HG03045 (cell line): Measurements from ENCODE around the gene AKT2.

Experiments
- ATAC-seq: cut with Tn5 transposase; IDR thresholded peaks from one replicate; pipeline ENCODE4 v1.9.1; 2021; ENCODE audit warnings: mild to moderate bottlenecking, moderate library complexity; ENCODE audit not compliant: unreplicated experiment

Gene AKT2

GRCh38 chr19:40254714-40255418 lies 30.3 kb downstream of the AKT2 start:
- no peak for ATAC-seq

GRCh38 chr19:40253611-40254092 lies 31.5 kb downstream of the AKT2 start:
- no peak for ATAC-seq

- ATAC-seq, result no peak
Measured at GRCh38 chr19:40252395-40252794, 32.8 kb downstream of the AKT2 start.

GRCh38 chr19:40251991-40252390 lies 33.2 kb downstream of the AKT2 start:
- no peak for ATAC-seq

GRCh38 chr19:40251244-40251643 lies 33.9 kb downstream of the AKT2 start:
- ATAC-seq, result no peak

GRCh38 chr19:40249781-40250180 lies 35.4 kb downstream of the AKT2 start:
- no peak for ATAC-seq

GRCh38 chr19:40249201-40249600 lies 35.9 kb downstream of the AKT2 start:
- no peak for ATAC-seq

- ATAC-seq, result no peak
Measured at GRCh38 chr19:40247735-40248262, 37.3 kb downstream of the AKT2 start.

GRCh38 chr19:40247178-40247577 lies 38.0 kb downstream of the AKT2 start:
- no peak for ATAC-seq

- no peak for ATAC-seq
Measured at GRCh38 chr19:40246292-40247073, 38.7 kb downstream of the AKT2 start.

GRCh38 chr19:40245506-40246128 lies 39.5 kb downstream of the AKT2 start:
- no peak for ATAC-seq

- ATAC-seq, result no peak
Measured at GRCh38 chr19:40244579-40245317, 40.4 kb downstream of the AKT2 start.

- no peak for ATAC-seq
Measured at GRCh38 chr19:40243181-40243580, 42.0 kb downstream of the AKT2 start.

GRCh38 chr19:40242480-40242879 lies 42.7 kb downstream of the AKT2 start:
- ATAC-seq, result no peak

GRCh38 chr19:40241809-40242384 lies 43.2 kb downstream of the AKT2 start:
- ATAC-seq, result no peak

GRCh38 chr19:40241125-40241808 lies 43.9 kb downstream of the AKT2 start:
- no peak for ATAC-seq

- no peak for ATAC-seq
Measured at GRCh38 chr19:40240332-40240731, 44.8 kb downstream of the AKT2 start.

GRCh38 chr19:40239415-40240226 lies 45.5 kb downstream of the AKT2 start:
- no peak for ATAC-seq

GRCh38 chr19:40238775-40239174 lies 46.4 kb downstream of the AKT2 start:
- ATAC-seq, result no peak
